Progenitor cell of endocrine pancreas (in vitro differentiated cells): Measurements from ENCODE around the gene ROR2. TPM values are rescaled to one million over a fixed set of nuclear protein-coding genes. Genes with fewer than 3 reads are reported as not detected.

ENCODE experiments used
- DNase-seq: peaks from one replicate; pipeline ENCODE4 v3.0.0; 2021; ENCODE audit warnings: low spot score; ENCODE audit not compliant: unreplicated experiment
- H3K27ac Mint-ChIP-seq: 2 replicates; pipeline ENCODE4 v1.8.0; 2021; ENCODE audit warnings: mild to moderate bottlenecking, moderate library complexity, mixed read lengths
- H3K27me3 Mint-ChIP-seq: 2 replicates; pipeline ENCODE4 v1.8.0; 2021; ENCODE audit warnings: mixed read lengths
- H3K36me3 Mint-ChIP-seq: 2 replicates; pipeline ENCODE4 v1.8.0; 2022; ENCODE audit warnings: mixed read lengths; ENCODE audit not compliant: insufficient read depth
- H3K4me1 Mint-ChIP-seq: 2 replicates; pipeline ENCODE4 v1.8.0; 2021; ENCODE audit warnings: low read depth, mixed read lengths
- H3K4me3 Mint-ChIP-seq: 2 replicates; pipeline ENCODE4 v1.8.0; 2021; ENCODE audit warnings: low read depth, mild to moderate bottlenecking, moderate library complexity, mixed read lengths
- H3K9me3 Mint-ChIP-seq: 2 replicates; pipeline ENCODE4 v1.8.0; 2021; ENCODE audit warnings: low read depth, mixed read lengths
- CTCF ChIP-seq: fragments of 200-600 bp; sonication (generic); IDR thresholded peaks from one replicate; pipeline ENCODE4 v1.5.0; 2021; ENCODE audit warnings: antibody characterized with exemption, mild to moderate bottlenecking; ENCODE audit not compliant: unreplicated experiment
- total RNA-seq: library from RNA; stranded (reverse); gene quantifications from 2 replicates; pipeline ENCODE4 v1.2.1, GENCODE V29; 2021

The ROR2 gene
- total RNA-seq, 1 donor from 2014 or later, result 23.6 TPM

- Mint-ChIP-seq H3K27ac (no peak overlapping the region), H3K9me3 (peaks cover 22% of the 10 kb centered on the region), H3K4me3 (no peak overlapping the region), H3K4me1 (peaks cover 2% of the 10 kb centered on the region), H3K27me3 (no peaks in the 10 kb centered on the region), H3K36me3 (peaks cover 4% of the 10 kb centered on the region)
- no peak for TF ChIP-seq CTCF
- DNase-seq, result no peak
Observed at GRCh38 chr9:91700475-91700874, 249.6 kb downstream of the ROR2 start.

DNA sequence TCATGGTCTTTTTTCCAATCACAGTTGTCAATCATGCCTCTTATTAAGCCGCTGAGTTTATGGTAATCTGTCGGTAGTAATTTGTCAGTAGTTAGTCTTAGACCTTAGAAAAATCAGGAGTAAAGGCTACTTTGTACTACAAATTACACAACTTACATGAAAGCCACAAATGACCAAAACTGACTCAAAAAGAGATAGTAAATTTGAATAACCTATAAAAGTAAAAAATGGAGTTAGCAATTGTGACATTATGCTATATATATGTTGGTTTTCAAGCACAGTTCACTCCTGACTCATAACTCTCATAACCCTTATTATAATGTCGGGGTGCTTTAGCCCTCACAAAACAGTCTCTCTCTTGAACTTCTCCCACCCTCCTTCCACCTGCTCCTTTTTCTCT, 251.8 kb downstream of the ROR2 start:
- H3K4me3 Mint-ChIP-seq, result no peak overlapping the region
- peaks cover 4% of the 10 kb centered on the region for H3K4me1 Mint-ChIP-seq
- no peak overlapping the region for H3K27ac Mint-ChIP-seq
- peaks cover 4% of the 10 kb centered on the region for H3K27me3 Mint-ChIP-seq
- TF ChIP-seq CTCF, result no peak
- no peaks in the 10 kb centered on the region for H3K36me3 Mint-ChIP-seq
- DNase-seq, result no peak
- peaks cover 15% of the 10 kb centered on the region for H3K9me3 Mint-ChIP-seq

GRCh38 chr9:91697201-91697600, 252.8 kb downstream of the ROR2 start:
- no peak for TF ChIP-seq CTCF
- Mint-ChIP-seq H3K36me3 (no peaks in the 10 kb centered on the region), H3K4me3 (no peak overlapping the region), H3K4me1 (peaks cover 7% of the 10 kb centered on the region), H3K27me3 (peaks cover 6% of the 10 kb centered on the region), H3K27ac (no peak overlapping the region), H3K9me3 (peaks cover 4% of the 10 kb centered on the region)
- DNase-seq, result no peak

- no peak overlapping the region for H3K27ac Mint-ChIP-seq
- no peak overlapping the region for H3K4me3 Mint-ChIP-seq
- no peak for DNase-seq
- peaks cover 7% of the 10 kb centered on the region for H3K4me1 Mint-ChIP-seq
- H3K9me3 Mint-ChIP-seq, result no peaks in the 10 kb centered on the region
- no peak for TF ChIP-seq CTCF
- no peaks in the 10 kb centered on the region for H3K36me3 Mint-ChIP-seq
- H3K27me3 Mint-ChIP-seq, result peaks cover 6% of the 10 kb centered on the region
Observed at GRCh38 chr9:91694081-91694870, 255.8 kb downstream of the ROR2 start.

DNA sequence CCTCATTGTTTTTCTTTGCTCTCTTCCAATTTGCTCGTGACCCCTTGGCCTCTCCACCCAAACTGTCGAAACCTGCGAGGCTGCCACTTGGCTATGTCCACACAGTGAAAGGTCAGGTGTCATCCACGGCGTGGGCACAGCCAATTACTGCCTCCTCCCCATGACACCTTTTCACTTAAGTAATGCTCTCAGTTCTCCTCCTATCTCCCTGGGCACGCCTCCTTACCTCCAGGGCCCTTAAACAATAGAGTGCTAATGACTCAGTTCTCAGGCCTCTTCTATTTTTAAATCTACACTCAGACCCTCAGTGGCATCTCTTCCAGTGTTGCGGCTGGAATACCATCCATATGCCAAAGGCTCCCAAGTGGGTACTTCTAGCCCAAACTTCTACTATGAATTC, 256.8 kb downstream of the ROR2 start:
- no peaks in the 10 kb centered on the region for H3K36me3 Mint-ChIP-seq
- no peak for DNase-seq
- peaks cover 6% of the 10 kb centered on the region for H3K27me3 Mint-ChIP-seq
- H3K9me3 Mint-ChIP-seq, result no peaks in the 10 kb centered on the region
- H3K4me3 Mint-ChIP-seq, result no peak overlapping the region
- no peak for TF ChIP-seq CTCF
- no peak overlapping the region for H3K27ac Mint-ChIP-seq
- peaks cover 7% of the 10 kb centered on the region for H3K4me1 Mint-ChIP-seq
